Fibroblast of skin of left quadriceps (primary cell): ENCODE measurements around the gene RASEF.
"Not testable (repeated sequence)": the region's sequence is repeated elsewhere in the genome, so short reads cannot be mapped to it uniquely, and the experiment has no call there.

Experiments
- DNase-seq, 2 experiments: peaks; one replicate each; pipeline ENCODE4 v3.0.0-alpha.2; 2013; ENCODE audit warnings: low read depth in 2 of 2

The RASEF gene

GRCh38 chr9:82970359-82970758 is 92.6 kb downstream of the RASEF start:
- DNase-seq, result no peak

GRCh38 chr9:82969291-82969690 is 93.7 kb downstream of the RASEF start:
- DNase-seq, result no peak

- no peak for DNase-seq
These were observed 94.1 kb downstream of the RASEF start for GRCh38 chr9:82968816-82969215.

- no peak for DNase-seq
These were observed 94.6 kb downstream of the RASEF start for GRCh38 chr9:82968388-82968787.

GRCh38 chr9:82961504-82962125 is 101.3 kb downstream of the RASEF start:
- peak; percentile 42 to 44 for DNase-seq

- DNase-seq, result no peak
These were observed 105.2 kb downstream of the RASEF start for GRCh38 chr9:82957529-82958379.

- DNase-seq, result no peak
These were observed 113.7 kb downstream of the RASEF start for GRCh38 chr9:82949203-82949602.

- no peak for DNase-seq
These were observed 122.6 kb downstream of the RASEF start for GRCh38 chr9:82940376-82940775.

- no peak for DNase-seq
These were observed 123.5 kb downstream of the RASEF start for GRCh38 chr9:82939451-82939850.

GRCh38 chr9:82938426-82939218 is 124.3 kb downstream of the RASEF start:
- no peak for DNase-seq

GRCh38 chr9:82936561-82936960 is 126.4 kb downstream of the RASEF start:
- not testable (repeated sequence) for DNase-seq

GRCh38 chr9:82934949-82935348 is 128.0 kb downstream of the RASEF start:
- DNase-seq, result peak; percentile 4 to 7

GRCh38 chr9:82934025-82934424 is 128.9 kb downstream of the RASEF start:
- DNase-seq, result not testable (repeated sequence)

- DNase-seq, result no peak
These were observed 132.8 kb downstream of the RASEF start for GRCh38 chr9:82930116-82930515.
